Measurements from ENCODE around the gene SORCS3. TPM values are rescaled to one million over a fixed set of nuclear protein-coding genes. Genes with fewer than 3 reads are reported as not detected.

Gene SORCS3
- polyA plus RNA-seq, 1 donor from 2014 or later: 9.8 TPM

DNA sequence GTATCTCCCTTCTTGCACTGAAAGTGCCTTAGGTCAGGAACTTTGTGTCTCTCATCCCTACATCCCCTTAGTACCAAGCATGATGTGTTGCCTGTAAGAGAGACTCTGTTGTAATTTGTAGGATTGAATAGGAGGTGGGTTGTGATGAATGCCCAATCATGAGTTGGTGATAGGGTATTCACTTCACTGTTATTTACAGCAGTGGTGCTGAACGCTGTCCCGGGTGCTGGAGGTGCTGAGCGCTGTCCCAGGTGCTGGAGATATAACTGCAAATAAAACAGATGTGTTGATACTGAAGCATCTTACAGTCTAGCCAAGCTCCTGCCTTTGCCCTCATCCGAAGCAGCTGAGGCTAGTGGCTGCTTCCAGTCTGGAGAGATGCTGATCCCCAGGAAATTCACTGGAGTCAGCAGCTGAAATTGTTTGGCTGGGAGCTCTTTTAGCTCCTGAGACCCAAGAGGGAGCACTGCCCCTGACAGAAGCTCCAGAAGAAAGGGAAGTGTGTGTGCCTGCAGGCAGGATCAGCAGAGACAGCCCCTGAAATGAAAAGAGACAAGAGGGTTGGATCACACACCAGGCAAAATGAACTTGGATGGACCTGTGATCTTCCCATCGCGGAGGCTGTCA is 183.4 kb downstream of the SORCS3 start:
- Histone ChIP-seq H3K27me3 (ENCODE audit: insufficient read depth, low read depth, low read length) (peaks cover 5% of the 10 kb centered on the region), H3K9me3 (ENCODE audit: low read length) (peaks cover 4% of the 10 kb centered on the region), H3K36me3 (ENCODE audit: insufficient read depth, low read length) (no peaks in the 10 kb centered on the region), H3F3A (ENCODE audit: insufficient read depth, low read length, poor library complexity, severe bottlenecking) (no peaks in the 10 kb centered on the region), H4K20me1 (ENCODE audit: insufficient read depth) (no peaks in the 10 kb centered on the region), H3K4me2 (ENCODE audit: low read length) (no peak overlapping the region), H3K27ac (ENCODE audit: low read length) (no peak overlapping the region), H2AFZ (ENCODE audit: low read depth, low read length) (no peak overlapping the region), H3K4me3 (ENCODE audit: low read length) (no peak overlapping the region), H3K79me2 (replicated peaks; ENCODE audit: insufficient read depth, low read length) (no peaks in the 10 kb centered on the region), H3K9ac (ENCODE audit: low read length) (no peak overlapping the region), H3K9me2 (ENCODE audit: insufficient read depth, low read length) (no peaks in the 10 kb centered on the region)
- no peak for TF ChIP-seq POLR2AphosphoS5 (IDR thresholded peaks at IDR 0.05)
- peak; percentile 95 for TF ChIP-seq REST (IDR thresholded peaks at IDR 0.05; ENCODE audit: borderline replicate concordance)
- no peak for TF ChIP-seq RAD21 (conservative IDR thresholded peaks at IDR 0.05)

DNA sequence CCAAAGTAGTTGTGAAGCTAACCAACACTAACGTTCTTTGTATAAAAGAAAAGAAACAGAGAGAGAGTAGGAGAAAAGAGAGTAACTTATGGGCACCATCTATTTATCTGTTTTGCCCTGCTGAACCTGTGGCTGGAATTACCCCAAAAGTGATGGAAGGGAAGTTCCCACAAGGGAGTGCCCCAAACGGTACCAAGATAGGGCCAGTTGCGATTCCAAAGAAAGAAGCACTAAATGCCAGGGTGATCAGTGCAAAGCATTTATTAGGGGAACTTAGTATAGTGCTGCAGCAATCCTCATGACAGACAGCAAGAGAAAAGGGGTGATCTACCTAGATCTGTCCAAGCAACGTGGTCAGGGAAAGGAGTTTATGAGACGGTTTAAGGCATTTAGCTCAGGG is 190.2 kb downstream of the SORCS3 start:
- Histone ChIP-seq H3K4me3 (ENCODE audit: low read length) (peak overlapping the region; percentile 32), H3K27ac (ENCODE audit: low read length) (peak overlapping the region; percentile 84), H3K9me2 (ENCODE audit: insufficient read depth, low read length) (no peaks in the 10 kb centered on the region), H3F3A (ENCODE audit: insufficient read depth, low read length, poor library complexity, severe bottlenecking) (no peaks in the 10 kb centered on the region), H2AFZ (ENCODE audit: low read depth, low read length) (peak overlapping the region; percentile 7), H3K79me2 (replicated peaks; ENCODE audit: insufficient read depth, low read length) (no peaks in the 10 kb centered on the region), H3K9me3 (ENCODE audit: low read length) (peaks cover 4% of the 10 kb centered on the region), H3K4me2 (ENCODE audit: low read length) (no peak overlapping the region), H3K36me3 (ENCODE audit: insufficient read depth, low read length) (no peaks in the 10 kb centered on the region), H3K27me3 (ENCODE audit: insufficient read depth, low read depth, low read length) (no peaks in the 10 kb centered on the region), H3K9ac (ENCODE audit: low read length) (peak overlapping the region; percentile 41), H4K20me1 (ENCODE audit: insufficient read depth) (no peaks in the 10 kb centered on the region)
- TF ChIP-seq EP300 (conservative IDR thresholded peaks at IDR 0.05; ENCODE audit: poor library complexity, severe bottlenecking) (no peak), CTCF (IDR thresholded peaks at IDR 0.05; ENCODE audit: poor library complexity, severe bottlenecking) (no peak), RAD21 (conservative IDR thresholded peaks at IDR 0.05) (no peak), MXI1 (conservative IDR thresholded peaks at IDR 0.05; ENCODE audit: poor library complexity, severe bottlenecking) (no peak), EZH2 (IDR thresholded peaks at IDR 0.05; ENCODE audit: borderline replicate concordance, insufficient read depth, low read length, poor library complexity, severe bottlenecking) (no peak), REST (IDR thresholded peaks at IDR 0.05; ENCODE audit: borderline replicate concordance) (no peak)
